Hepatocyte (in vitro differentiated cells): ENCODE results near the gene GPR157. TPM values are rescaled to one million over a fixed set of nuclear protein-coding genes. Genes with fewer than 3 reads are reported as not detected.

ENCODE experiments used
- DNase-seq: peaks from one replicate; pipeline ENCODE4 v3.0.0-alpha.2; 2016; ENCODE audit warnings: low spot score
- H2AFZ ChIP-seq: fragments of 200-600 bp; sonication (generic); 2 replicates; pipeline ENCODE4 v1.6.0; 2016; ENCODE audit warnings: antibody characterized with exemption, mild to moderate bottlenecking
- H3K27ac ChIP-seq: fragments of 200-600 bp; sonication (generic); 2 replicates; pipeline ENCODE4 v1.5.1; 2016; ENCODE audit warnings: mild to moderate bottlenecking
- H3K27me3 ChIP-seq: fragments of 200-600 bp; sonication (generic); 2 replicates; pipeline ENCODE4 v1.6.1; 2016
- H3K36me3 ChIP-seq: fragments of 200-600 bp; sonication (generic); replicated peaks from 2 replicates; pipeline ENCODE4 v1.5.1; 2016; ENCODE audit warnings: low read depth; ENCODE audit not compliant: insufficient read depth
- H3K4me1 ChIP-seq: fragments of 200-600 bp; sonication (generic); 2 replicates; pipeline ENCODE4 v1.5.1; 2016; ENCODE audit warnings: mild to moderate bottlenecking, moderate library complexity; ENCODE audit not compliant: insufficient read depth
- H3K4me2 ChIP-seq: fragments of 200-600 bp; sonication (generic); 2 replicates; pipeline ENCODE4 v1.6.0; 2016
- H3K4me3 ChIP-seq: fragments of 200-600 bp; sonication (generic); 2 replicates; pipeline ENCODE4 v1.5.1; 2016; ENCODE audit warnings: mild to moderate bottlenecking
- H3K79me2 ChIP-seq: fragments of 200-600 bp; sonication (generic); 2 replicates; pipeline ENCODE4 v1.6.0; 2017; ENCODE audit warnings: mild to moderate bottlenecking
- H3K9me2 ChIP-seq: fragments of 200-600 bp; sonication (generic); replicated peaks from 2 replicates; pipeline ENCODE4 v1.6.0; 2017; ENCODE audit warnings: mild to moderate bottlenecking; ENCODE audit not compliant: insufficient read depth
- H3K9me3 ChIP-seq: fragments of 200-600 bp; sonication (generic); 2 replicates; pipeline ENCODE4 v1.5.1; 2016; ENCODE audit warnings: low read depth, mild to moderate bottlenecking
- H4K20me1 ChIP-seq: fragments of 200-600 bp; sonication (generic); 2 replicates; pipeline ENCODE4 v1.6.0; 2016; ENCODE audit warnings: mild to moderate bottlenecking; ENCODE audit not compliant: insufficient read depth, poor library complexity, severe bottlenecking
- EZH2 ChIP-seq: fragments of 200-600 bp; sonication (generic); IDR thresholded peaks from 2 replicates; pipeline ENCODE4 v1.6.1; 2016; ENCODE audit warnings: antibody characterized with exemption, mild to moderate bottlenecking, borderline replicate concordance
- EZH2phosphoT487 ChIP-seq: fragments of 200-600 bp; sonication (generic); IDR thresholded peaks from one replicate; pipeline ENCODE4 v1.6.1; 2018; ENCODE audit warnings: antibody characterized with exemption, mild to moderate bottlenecking, low read depth, moderate library complexity; ENCODE audit not compliant: unreplicated experiment, severe bottlenecking
- WGBS: methylation state at CpG from one replicate; pipeline ENCODE4 v1.1.6; 2016; ENCODE audit warnings: low lambda C conversion rate; ENCODE audit errors: missing lambda C conversion rate; 5-methylcytosine and 5-hydroxymethylcytosine counted together
- polyA plus RNA-seq: library from polyadenylated mRNA; unstranded; fragments of >200 nt; fragmentation: Nextera tagmentation; extraction: Ambion mirVana; gene quantifications from 2 replicates; pipeline ENCODE4 v1.2.1, GENCODE V29; 2016
- total RNA-seq: library from RNA; depleted of rRNA; stranded (reverse); fragments of >200 nt; gene quantifications from 2 replicates; pipeline ENCODE4 v1.2.3, GENCODE V29; 2014
- TF ChIP-seq, protein P1 (sequence below): fragments of 200-600 bp; sonication (generic); IDR thresholded peaks from 2 replicates; pipeline ENCODE4 v1.5.1; 2016; ENCODE audit warnings: antibody characterized with exemption, mild to moderate bottlenecking; ENCODE audit not compliant: poor library complexity

GPR157 gene
- total RNA-seq (15.3 and 18.6 TPM in 2 replicates), polyA plus RNA-seq (6.9 and 14.4 TPM in 2 replicates)

DNA sequence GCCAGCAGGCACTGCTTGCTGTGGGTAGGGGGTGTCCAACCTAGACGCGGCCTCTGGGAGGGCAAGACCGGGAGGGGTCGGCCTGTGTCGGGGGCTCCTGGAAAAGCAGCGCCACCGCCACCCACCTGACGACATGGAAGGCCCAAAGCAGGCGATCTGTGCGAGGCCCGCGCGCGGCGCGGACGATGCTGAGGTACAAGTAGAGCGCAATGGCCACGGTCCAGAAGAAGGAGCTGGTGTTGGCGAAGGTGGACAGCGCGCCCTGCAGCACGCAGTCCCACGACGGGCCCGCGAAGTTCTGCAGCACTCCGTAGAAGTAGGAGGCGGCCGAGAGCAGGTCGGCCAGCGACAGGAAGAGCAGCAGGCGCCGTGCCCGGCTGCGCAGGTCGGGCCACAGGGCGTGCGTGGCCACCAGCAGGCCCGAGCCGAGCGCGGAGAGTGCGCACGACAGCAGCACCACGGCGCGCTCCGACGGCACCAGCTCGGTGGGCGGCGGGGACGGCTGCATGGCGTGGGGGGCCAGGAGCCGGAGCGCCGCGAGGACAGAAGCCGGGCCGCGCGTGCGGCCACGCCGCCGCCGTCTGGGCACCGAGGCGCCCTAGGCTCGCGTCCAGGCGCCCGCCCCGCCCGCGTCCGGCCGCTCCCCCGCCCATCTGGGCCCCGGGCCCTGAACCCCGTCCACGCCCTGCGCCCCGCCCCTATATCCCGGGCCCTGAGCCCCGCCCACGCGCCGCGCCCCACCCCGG lies at the start of gene GPR157:
TSS of gene GPR157 (minus strand) at position 583 of the 746 bp plus-strand sequence. CDS start at position 508, 75 bp downstream.
- Histone ChIP-seq H3K9me3 (no peaks in the 10 kb centered on the region), H3K27me3 (no peaks in the 10 kb centered on the region), H2AFZ (peak within 1 kb of the TSS; percentile 67), H3K9me2 (no peaks in the 10 kb centered on the region), H3K36me3 (no peaks in the 10 kb centered on the region), H3K4me2 (peak within 1 kb of the TSS; percentile 89), H3K4me3 (peak within 1 kb of the TSS; percentile 55), H3K4me1 (peaks cover 13% of the 10 kb centered on the region), H3K27ac (peak within 1 kb of the TSS; percentile 66), H3K79me2 (peaks cover 32% of the 10 kb centered on the region), H4K20me1 (no peaks in the 10 kb centered on the region)
- TF ChIP-seq EZH2 (no peak), EZH2phosphoT487 (no peak)
- TF ChIP-seq, protein P1, sequence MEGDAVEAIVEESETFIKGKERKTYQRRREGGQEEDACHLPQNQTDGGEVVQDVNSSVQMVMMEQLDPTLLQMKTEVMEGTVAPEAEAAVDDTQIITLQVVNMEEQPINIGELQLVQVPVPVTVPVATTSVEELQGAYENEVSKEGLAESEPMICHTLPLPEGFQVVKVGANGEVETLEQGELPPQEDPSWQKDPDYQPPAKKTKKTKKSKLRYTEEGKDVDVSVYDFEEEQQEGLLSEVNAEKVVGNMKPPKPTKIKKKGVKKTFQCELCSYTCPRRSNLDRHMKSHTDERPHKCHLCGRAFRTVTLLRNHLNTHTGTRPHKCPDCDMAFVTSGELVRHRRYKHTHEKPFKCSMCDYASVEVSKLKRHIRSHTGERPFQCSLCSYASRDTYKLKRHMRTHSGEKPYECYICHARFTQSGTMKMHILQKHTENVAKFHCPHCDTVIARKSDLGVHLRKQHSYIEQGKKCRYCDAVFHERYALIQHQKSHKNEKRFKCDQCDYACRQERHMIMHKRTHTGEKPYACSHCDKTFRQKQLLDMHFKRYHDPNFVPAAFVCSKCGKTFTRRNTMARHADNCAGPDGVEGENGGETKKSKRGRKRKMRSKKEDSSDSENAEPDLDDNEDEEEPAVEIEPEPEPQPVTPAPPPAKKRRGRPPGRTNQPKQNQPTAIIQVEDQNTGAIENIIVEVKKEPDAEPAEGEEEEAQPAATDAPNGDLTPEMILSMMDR, result peak; percentile 12
- 6% methylated on average over 35 of the region's 92 CpGs for WGBS
- DNase-seq, result peak; percentile 95

DNA sequence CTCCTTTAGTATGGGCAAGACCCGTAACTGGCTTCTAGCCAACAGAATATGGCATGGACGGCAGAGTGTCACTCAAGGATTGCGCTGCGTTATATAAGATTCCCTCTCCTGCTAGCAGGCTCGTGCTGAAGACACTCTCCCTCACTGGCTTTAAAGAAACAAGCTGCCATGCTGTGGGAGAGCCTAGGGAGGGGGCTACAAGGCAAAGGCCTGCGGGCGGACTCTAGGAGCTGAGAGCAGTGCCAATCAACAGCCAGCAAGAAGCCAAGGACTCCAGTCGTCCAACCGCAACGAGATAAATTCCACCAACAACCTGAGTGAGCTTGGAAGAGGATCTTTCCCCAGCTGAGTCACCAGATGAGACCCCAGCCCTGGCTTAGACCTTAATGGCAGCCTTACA lies 45.9 kb upstream of the GPR157 start:
- Histone ChIP-seq H3K9me3 (no peaks in the 10 kb centered on the region), H3K27me3 (no peaks in the 10 kb centered on the region), H3K4me1 (no peaks in the 10 kb centered on the region), H3K9me2 (no peaks in the 10 kb centered on the region), H3K4me3 (no peak overlapping the region), H3K27ac (no peak overlapping the region), H3K4me2 (no peak overlapping the region), H2AFZ (no peak overlapping the region), H3K36me3 (no peaks in the 10 kb centered on the region), H3K79me2 (peaks cover 85% of the 10 kb centered on the region), H4K20me1 (peaks cover 13% of the 10 kb centered on the region)
- TF ChIP-seq EZH2phosphoT487 (no peak), EZH2 (no peak)
- TF ChIP-seq, protein P1, result no peak
- no peak for DNase-seq
- WGBS, result 95% methylated on average over 10 of the region's 10 CpGs

DNA sequence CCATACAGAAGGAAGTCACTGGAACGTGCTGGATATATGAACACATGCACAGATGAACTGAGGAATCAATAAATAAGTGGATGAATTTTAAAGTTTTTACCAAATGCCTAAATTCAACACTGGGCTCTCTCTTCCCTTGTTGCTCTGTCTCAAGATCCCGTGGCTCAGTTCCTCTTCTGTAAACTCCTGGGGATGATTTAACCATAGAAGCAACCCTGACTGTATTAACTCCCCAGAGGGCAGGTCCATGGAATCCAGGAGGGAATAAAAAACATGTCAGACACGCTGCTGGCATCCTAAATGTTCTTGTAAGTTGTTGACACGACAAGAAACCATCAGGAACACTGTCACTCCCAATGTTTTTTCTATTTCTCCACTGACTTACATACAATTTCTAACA lies 45.3 kb upstream of the GPR157 start:
- H3K27me3 ChIP-seq, result no peaks in the 10 kb centered on the region
- peaks cover 10% of the 10 kb centered on the region for H4K20me1 ChIP-seq
- WGBS, result 86% methylated on average over 4 of the region's 4 CpGs

More for the DNA sequence above, 45.3 kb upstream of the GPR157 start:
- H3K27ac ChIP-seq, result no peak overlapping the region
- no peaks in the 10 kb centered on the region for H3K9me3 ChIP-seq
- H3K9me2 ChIP-seq, result no peaks in the 10 kb centered on the region
- DNase-seq, result no peak
- no peak overlapping the region for H3K4me2 ChIP-seq
- no peaks in the 10 kb centered on the region for H3K4me1 ChIP-seq
- TF ChIP-seq EZH2 (no peak), EZH2phosphoT487 (no peak)
- TF ChIP-seq, protein P1, result no peak
- H3K36me3 ChIP-seq, result no peaks in the 10 kb centered on the region
- H2AFZ ChIP-seq, result no peak overlapping the region
- no peak overlapping the region for H3K4me3 ChIP-seq
- H3K79me2 ChIP-seq, result peaks cover 82% of the 10 kb centered on the region
